Sigmoid colon (tissue), 4 donors: ENCODE measurements around the gene ZNF544.

Experiments
- EP300 ChIP-seq, 4 donors: sonication (generic); formaldehyde crosslinking; IDR thresholded peaks; one replicate each; pipeline ENCODE4 v1.6.1; 2017; ENCODE audit warnings: antibody characterized with exemption in 4 of 4
- POLR2A ChIP-seq, 2 donors: fragments of 450-650 bp; IDR thresholded peaks; one replicate each; pipeline ENCODE4 v1.6.1; 2016; ENCODE audit warnings: antibody characterized with exemption in 2 of 2, mild to moderate bottlenecking in 2 of 2, moderate library complexity in 2 of 2
- POLR2AphosphoS5 ChIP-seq, 4 donors: sonication (generic); formaldehyde crosslinking; IDR thresholded peaks; one replicate each; pipeline ENCODE4 v1.6.1; 2017; ENCODE audit warnings: antibody characterized with exemption in 4 of 4
- TF ChIP-seq, protein P1 (sequence below), 4 experiments: fragments of 450-650 bp in 3 of 4; fragments of 200-600 bp in 1 of 4; IDR thresholded peaks; one replicate each; pipeline ENCODE4 v1.5.1; 2016 to 2019; ENCODE audit warnings: antibody characterized with exemption in 4 of 4, mild to moderate bottlenecking in 3 of 4, moderate library complexity in 2 of 4

GRCh38 chr19:58261600-58261967, 32.9 kb downstream of the ZNF544 start:
- TF ChIP-seq, protein P1, sequence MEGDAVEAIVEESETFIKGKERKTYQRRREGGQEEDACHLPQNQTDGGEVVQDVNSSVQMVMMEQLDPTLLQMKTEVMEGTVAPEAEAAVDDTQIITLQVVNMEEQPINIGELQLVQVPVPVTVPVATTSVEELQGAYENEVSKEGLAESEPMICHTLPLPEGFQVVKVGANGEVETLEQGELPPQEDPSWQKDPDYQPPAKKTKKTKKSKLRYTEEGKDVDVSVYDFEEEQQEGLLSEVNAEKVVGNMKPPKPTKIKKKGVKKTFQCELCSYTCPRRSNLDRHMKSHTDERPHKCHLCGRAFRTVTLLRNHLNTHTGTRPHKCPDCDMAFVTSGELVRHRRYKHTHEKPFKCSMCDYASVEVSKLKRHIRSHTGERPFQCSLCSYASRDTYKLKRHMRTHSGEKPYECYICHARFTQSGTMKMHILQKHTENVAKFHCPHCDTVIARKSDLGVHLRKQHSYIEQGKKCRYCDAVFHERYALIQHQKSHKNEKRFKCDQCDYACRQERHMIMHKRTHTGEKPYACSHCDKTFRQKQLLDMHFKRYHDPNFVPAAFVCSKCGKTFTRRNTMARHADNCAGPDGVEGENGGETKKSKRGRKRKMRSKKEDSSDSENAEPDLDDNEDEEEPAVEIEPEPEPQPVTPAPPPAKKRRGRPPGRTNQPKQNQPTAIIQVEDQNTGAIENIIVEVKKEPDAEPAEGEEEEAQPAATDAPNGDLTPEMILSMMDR (IDR thresholded peaks at IDR 0.05) = no peak
- TF ChIP-seq POLR2AphosphoS5 (IDR thresholded peaks at IDR 0.05) = no peak
- no peak for TF ChIP-seq EP300 (IDR thresholded peaks at IDR 0.05)
- no peak for TF ChIP-seq POLR2A (IDR thresholded peaks at IDR 0.05)
